Astrocyte (in vitro differentiated cells and primary cell): ENCODE measurements around the gene VPS13D. TPM values are rescaled to one million over a fixed set of nuclear protein-coding genes. Genes with fewer than 3 reads are reported as not detected.

ENCODE experiments used
- DNase-seq: peaks from one replicate; pipeline ENCODE4 v3.0.0-alpha.2; 2010; ENCODE audit warnings: low read depth
- FAIRE-seq: peaks from 2 replicates; lab custom pipeline; 2011; peaks lifted over from hg19 to GRCh38; lab: Jason Lieb, UNC
- H2AFZ ChIP-seq: 2 replicates; pipeline ENCODE4 v1.6.0; 2012; ENCODE audit warnings: low read depth, low read length, inconsistent platforms
- H3K27ac ChIP-seq: 2 replicates; pipeline ENCODE4 v1.5.1; 2011; ENCODE audit warnings: low read depth, low read length, inconsistent platforms
- H3K27me3 ChIP-seq: 2 replicates; pipeline ENCODE4 v1.6.0; 2011; ENCODE audit warnings: low read length, inconsistent platforms; ENCODE audit not compliant: insufficient read depth
- H3K36me3 ChIP-seq: 2 replicates; pipeline ENCODE4 v1.5.1; 2011; ENCODE audit warnings: low read length, inconsistent platforms; ENCODE audit not compliant: insufficient read depth
- H3K4me1 ChIP-seq: 2 replicates; pipeline ENCODE4 v1.5.1; 2011; ENCODE audit warnings: low read length, inconsistent platforms; ENCODE audit not compliant: insufficient read depth
- H3K4me2 ChIP-seq: 2 replicates; pipeline ENCODE4 v1.6.0; 2012; ENCODE audit warnings: low read length, inconsistent platforms
- H3K4me3 ChIP-seq: 2 replicates; pipeline ENCODE4 v1.5.1; 2011; ENCODE audit warnings: low read depth, mild to moderate bottlenecking, low read length, inconsistent platforms; ENCODE audit not compliant: insufficient read depth
- H3K79me2 ChIP-seq: 2 replicates; pipeline ENCODE4 v1.6.0; 2012; ENCODE audit warnings: mild to moderate bottlenecking, low read length, inconsistent platforms; ENCODE audit not compliant: insufficient read depth
- H3K9ac ChIP-seq: 2 replicates; pipeline ENCODE4 v1.6.0; 2012; ENCODE audit warnings: mild to moderate bottlenecking, low read length, inconsistent platforms
- H3K9me3 ChIP-seq: 2 replicates; pipeline ENCODE4 v1.5.1; 2012; ENCODE audit warnings: low read depth, mild to moderate bottlenecking, low read length, inconsistent platforms; ENCODE audit not compliant: insufficient read depth
- H4K20me1 ChIP-seq: 2 replicates; pipeline ENCODE4 v1.6.0; 2012; ENCODE audit warnings: low read length, inconsistent platforms; ENCODE audit not compliant: insufficient read depth
- H3K27ac Mint-ChIP-seq: one replicate; pipeline ENCODE4 v1.8.0; 2021; ENCODE audit warnings: mild to moderate bottlenecking, mixed read lengths; ENCODE audit not compliant: unreplicated experiment
- H3K27me3 Mint-ChIP-seq: one replicate; pipeline ENCODE4 v1.8.0; 2021; ENCODE audit warnings: low read depth, mixed read lengths; ENCODE audit not compliant: unreplicated experiment
- H3K36me3 Mint-ChIP-seq: one replicate; pipeline ENCODE4 v1.8.0; 2021; ENCODE audit warnings: low read depth, mixed read lengths; ENCODE audit not compliant: unreplicated experiment
- H3K4me1 Mint-ChIP-seq: one replicate; pipeline ENCODE4 v1.8.0; 2021; ENCODE audit warnings: low read depth, mixed read lengths; ENCODE audit not compliant: unreplicated experiment
- H3K4me3 Mint-ChIP-seq: one replicate; pipeline ENCODE4 v1.8.0; 2021; ENCODE audit warnings: mild to moderate bottlenecking, moderate library complexity, mixed read lengths; ENCODE audit not compliant: unreplicated experiment
- H3K9me3 Mint-ChIP-seq: one replicate; pipeline ENCODE4 v1.8.0; 2021; ENCODE audit warnings: mild to moderate bottlenecking, mixed read lengths; ENCODE audit not compliant: unreplicated experiment
- CTCF ChIP-seq: IDR thresholded peaks from 2 replicates; pipeline ENCODE4 v1.5.1; 2011; ENCODE audit warnings: low read depth, mild to moderate bottlenecking, inconsistent platforms, low read length, moderate library complexity; ENCODE audit not compliant: insufficient read depth
- EZH2 ChIP-seq: IDR thresholded peaks from 2 replicates; pipeline ENCODE4 v1.6.1; 2012; ENCODE audit warnings: mild to moderate bottlenecking, low read length, inconsistent platforms; ENCODE audit not compliant: insufficient read depth
- total RNA-seq: library from RNA; stranded (reverse); gene quantifications from 2 replicates; pipeline ENCODE4 v1.2.1, GENCODE V29; 2021

Gene VPS13D
- total RNA-seq, 1 donor from 2014 or later: 25.9 TPM

GRCh38 chr1:12204754-12205658 is 24.8 kb upstream of the VPS13D start:
- H3K36me3 Mint-ChIP-seq: peaks cover 3% of the 10 kb centered on the region
- no peak overlapping the region for H3K27ac ChIP-seq
- no peaks in the 10 kb centered on the region for H3K4me1 Mint-ChIP-seq
- H3K4me3 ChIP-seq: no peak overlapping the region
- no peak overlapping the region for H3K4me2 ChIP-seq
- H3K9me3 ChIP-seq: no peaks in the 10 kb centered on the region
- no peak for FAIRE-seq
- DNase-seq: no peak
- H3K4me1 ChIP-seq: peaks cover 3% of the 10 kb centered on the region
- no peak overlapping the region for H3K27ac Mint-ChIP-seq
- no peak for TF ChIP-seq CTCF
- no peak for TF ChIP-seq EZH2
- H3K4me3 Mint-ChIP-seq: no peak overlapping the region
- no peaks in the 10 kb centered on the region for H4K20me1 ChIP-seq
- no peaks in the 10 kb centered on the region for H3K79me2 ChIP-seq
- no peaks in the 10 kb centered on the region for H3K36me3 ChIP-seq
- peaks cover 6% of the 10 kb centered on the region for H3K27me3 ChIP-seq
- H3K9me3 Mint-ChIP-seq: no peaks in the 10 kb centered on the region
- no peak overlapping the region for H2AFZ ChIP-seq
- H3K9ac ChIP-seq: no peak overlapping the region
- peaks cover 25% of the 10 kb centered on the region for H3K27me3 Mint-ChIP-seq

GRCh38 chr1:12206238-12206637 is 23.6 kb upstream of the VPS13D start:
- peaks cover 2% of the 10 kb centered on the region for H3K27me3 ChIP-seq
- H3K9me3 ChIP-seq: no peaks in the 10 kb centered on the region
- no peak overlapping the region for H3K4me2 ChIP-seq
- H3K9me3 Mint-ChIP-seq: no peaks in the 10 kb centered on the region
- H4K20me1 ChIP-seq: no peaks in the 10 kb centered on the region
- no peak overlapping the region for H3K9ac ChIP-seq
- TF ChIP-seq EZH2 (no peak), CTCF (no peak)
- H3K4me1 ChIP-seq: peaks cover 3% of the 10 kb centered on the region
- H3K4me3 ChIP-seq: no peak overlapping the region
- H3K4me1 Mint-ChIP-seq: no peaks in the 10 kb centered on the region
- DNase-seq (no peak), FAIRE-seq (no peak)
- no peaks in the 10 kb centered on the region for H3K36me3 ChIP-seq
- no peak overlapping the region for H3K27ac Mint-ChIP-seq
- peaks cover 3% of the 10 kb centered on the region for H3K36me3 Mint-ChIP-seq
- H3K27ac ChIP-seq: no peak overlapping the region
- no peaks in the 10 kb centered on the region for H3K79me2 ChIP-seq
- H3K27me3 Mint-ChIP-seq: peaks cover 21% of the 10 kb centered on the region
- no peak overlapping the region for H2AFZ ChIP-seq
- H3K4me3 Mint-ChIP-seq: no peak overlapping the region
